Activated T-cell treated with anti-CD3 and anti-CD28 coated beads, Interleukin-2, amount 50 U/mL, for 24 hours (primary cell): ENCODE data around the gene SLC25A25.

Experiments used
- DNase-seq: peaks from one replicate; pipeline ENCODE4 v3.0.0-alpha.2; 2020
- H3K27ac Mint-ChIP-seq: 2 replicates; pipeline ENCODE4 v1.8.0; 2020; ENCODE audit warnings: mild to moderate bottlenecking, mixed read lengths
- H3K27me3 Mint-ChIP-seq: 2 replicates; pipeline ENCODE4 v1.8.0; 2020; ENCODE audit warnings: mixed read lengths
- H3K36me3 Mint-ChIP-seq: 2 replicates; pipeline ENCODE4 v1.8.0; 2020; ENCODE audit warnings: low read depth, mixed read lengths
- H3K4me1 Mint-ChIP-seq: 2 replicates; pipeline ENCODE4 v1.8.0; 2020; ENCODE audit warnings: low read depth, mixed read lengths
- H3K4me3 Mint-ChIP-seq: 2 replicates; pipeline ENCODE4 v1.8.0; 2020; ENCODE audit warnings: mild to moderate bottlenecking, moderate library complexity, mixed read lengths
- H3K9me3 Mint-ChIP-seq: 2 replicates; pipeline ENCODE4 v1.8.0; 2020; ENCODE audit warnings: mixed read lengths

SLC25A25 gene

GRCh38 chr9:128077847-128078503 is 9.9 kb downstream of the SLC25A25 start:
- DNase-seq: no peak
- peaks cover 48% of the 10 kb centered on the region for H3K36me3 Mint-ChIP-seq
- no peak overlapping the region for H3K4me3 Mint-ChIP-seq
- H3K4me1 Mint-ChIP-seq: peaks cover 57% of the 10 kb centered on the region
- H3K9me3 Mint-ChIP-seq: no peaks in the 10 kb centered on the region
- peak overlapping the region; percentile 73 for H3K27ac Mint-ChIP-seq
- no peaks in the 10 kb centered on the region for H3K27me3 Mint-ChIP-seq

GRCh38 chr9:128078504-128079434 is 10.7 kb downstream of the SLC25A25 start:
- Mint-ChIP-seq H3K4me3 (no peak overlapping the region), H3K36me3 (peaks cover 43% of the 10 kb centered on the region), H3K27me3 (no peaks in the 10 kb centered on the region), H3K27ac (peak overlapping the region; percentile 73), H3K9me3 (no peaks in the 10 kb centered on the region), H3K4me1 (peaks cover 54% of the 10 kb centered on the region)
- DNase-seq: no peak

GRCh38 chr9:128080206-128080605 is 12.2 kb downstream of the SLC25A25 start:
- H3K27ac Mint-ChIP-seq: no peak overlapping the region
- no peaks in the 10 kb centered on the region for H3K27me3 Mint-ChIP-seq
- H3K4me1 Mint-ChIP-seq: peaks cover 57% of the 10 kb centered on the region
- H3K36me3 Mint-ChIP-seq: peaks cover 48% of the 10 kb centered on the region
- no peaks in the 10 kb centered on the region for H3K9me3 Mint-ChIP-seq
- no peak for DNase-seq
- no peak overlapping the region for H3K4me3 Mint-ChIP-seq

GRCh38 chr9:128081056-128081455 is 13.0 kb downstream of the SLC25A25 start:
- Mint-ChIP-seq H3K4me3 (no peak overlapping the region), H3K9me3 (no peaks in the 10 kb centered on the region), H3K36me3 (peaks cover 53% of the 10 kb centered on the region), H3K27me3 (no peaks in the 10 kb centered on the region), H3K4me1 (peaks cover 61% of the 10 kb centered on the region), H3K27ac (peak overlapping the region; percentile 63)
- DNase-seq: no peak

- no peaks in the 10 kb centered on the region for H3K9me3 Mint-ChIP-seq
- DNase-seq: no peak
- H3K27me3 Mint-ChIP-seq: no peaks in the 10 kb centered on the region
- no peak overlapping the region for H3K4me3 Mint-ChIP-seq
- peak overlapping the region; percentile 83 for H3K27ac Mint-ChIP-seq
- H3K36me3 Mint-ChIP-seq: peaks cover 47% of the 10 kb centered on the region
- H3K4me1 Mint-ChIP-seq: peaks cover 55% of the 10 kb centered on the region
Measured at GRCh38 chr9:128082151-128082550, 14.1 kb downstream of the SLC25A25 start.

GRCh38 chr9:128084746-128085145 is 16.7 kb downstream of the SLC25A25 start:
- Mint-ChIP-seq H3K4me3 (no peak overlapping the region), H3K27ac (no peak overlapping the region), H3K27me3 (no peaks in the 10 kb centered on the region), H3K36me3 (peaks cover 39% of the 10 kb centered on the region), H3K4me1 (peaks cover 58% of the 10 kb centered on the region), H3K9me3 (no peaks in the 10 kb centered on the region)
- no peak for DNase-seq

- DNase-seq: no peak
- no peaks in the 10 kb centered on the region for H3K27me3 Mint-ChIP-seq
- no peaks in the 10 kb centered on the region for H3K9me3 Mint-ChIP-seq
- H3K36me3 Mint-ChIP-seq: peaks cover 41% of the 10 kb centered on the region
- H3K27ac Mint-ChIP-seq: no peak overlapping the region
- no peak overlapping the region for H3K4me3 Mint-ChIP-seq
- H3K4me1 Mint-ChIP-seq: peaks cover 62% of the 10 kb centered on the region
Measured at GRCh38 chr9:128085943-128086342, 17.9 kb downstream of the SLC25A25 start.

- Mint-ChIP-seq H3K27ac (peak overlapping the region; percentile 62), H3K36me3 (peaks cover 41% of the 10 kb centered on the region), H3K27me3 (no peaks in the 10 kb centered on the region), H3K4me3 (no peak overlapping the region), H3K4me1 (peaks cover 62% of the 10 kb centered on the region), H3K9me3 (no peaks in the 10 kb centered on the region)
- no peak for DNase-seq
Measured at GRCh38 chr9:128087262-128087661, 19.2 kb downstream of the SLC25A25 start.

GRCh38 chr9:128088253-128088945 is 20.4 kb downstream of the SLC25A25 start:
- Mint-ChIP-seq H3K27me3 (no peaks in the 10 kb centered on the region), H3K4me3 (no peak overlapping the region), H3K36me3 (peaks cover 40% of the 10 kb centered on the region), H3K4me1 (peaks cover 69% of the 10 kb centered on the region), H3K27ac (peak overlapping the region; percentile 77), H3K9me3 (no peaks in the 10 kb centered on the region)
- no peak for DNase-seq

GRCh38 chr9:128089299-128089698 is 21.3 kb downstream of the SLC25A25 start:
- Mint-ChIP-seq H3K4me3 (no peak overlapping the region), H3K27ac (peak overlapping the region; percentile 74), H3K4me1 (peaks cover 70% of the 10 kb centered on the region), H3K36me3 (peaks cover 35% of the 10 kb centered on the region), H3K27me3 (no peaks in the 10 kb centered on the region), H3K9me3 (no peaks in the 10 kb centered on the region)
- DNase-seq: no peak

- Mint-ChIP-seq H3K27me3 (no peaks in the 10 kb centered on the region), H3K9me3 (no peaks in the 10 kb centered on the region), H3K4me3 (peak overlapping the region; percentile 12), H3K36me3 (peaks cover 36% of the 10 kb centered on the region), H3K27ac (peak overlapping the region; percentile 38), H3K4me1 (peaks cover 76% of the 10 kb centered on the region)
- DNase-seq: no peak
Measured at GRCh38 chr9:128091144-128091543, 23.1 kb downstream of the SLC25A25 start.

GRCh38 chr9:128091571-128091970 is 23.5 kb downstream of the SLC25A25 start:
- peak overlapping the region; percentile 42 for H3K4me3 Mint-ChIP-seq

GRCh38 chr9:128092199-128092977 is 24.4 kb downstream of the SLC25A25 start:
- peaks cover 85% of the 10 kb centered on the region for H3K4me1 Mint-ChIP-seq
- no peaks in the 10 kb centered on the region for H3K9me3 Mint-ChIP-seq
- H3K27me3 Mint-ChIP-seq: no peaks in the 10 kb centered on the region
- no peak for DNase-seq
- peaks cover 39% of the 10 kb centered on the region for H3K36me3 Mint-ChIP-seq
- no peak overlapping the region for H3K4me3 Mint-ChIP-seq
- peak overlapping the region; percentile 98 for H3K27ac Mint-ChIP-seq

More at GRCh38 chr9:128091571-128091970, 23.5 kb downstream of the SLC25A25 start:
- H3K27ac Mint-ChIP-seq: peak overlapping the region; percentile 98
- H3K4me1 Mint-ChIP-seq: peaks cover 78% of the 10 kb centered on the region
- peaks cover 38% of the 10 kb centered on the region for H3K36me3 Mint-ChIP-seq
- no peaks in the 10 kb centered on the region for H3K27me3 Mint-ChIP-seq
- no peaks in the 10 kb centered on the region for H3K9me3 Mint-ChIP-seq
- DNase-seq: no peak

- H3K4me1 Mint-ChIP-seq: peaks cover 85% of the 10 kb centered on the region
- peak overlapping the region; percentile 70 for H3K4me3 Mint-ChIP-seq
- H3K36me3 Mint-ChIP-seq: peaks cover 35% of the 10 kb centered on the region
Measured at GRCh38 chr9:128093011-128093410, 25.0 kb downstream of the SLC25A25 start.

More at GRCh38 chr9:128093011-128093410, 25.0 kb downstream of the SLC25A25 start:
- H3K9me3 Mint-ChIP-seq: no peaks in the 10 kb centered on the region
- H3K27ac Mint-ChIP-seq: peak overlapping the region; percentile 98
- H3K27me3 Mint-ChIP-seq: no peaks in the 10 kb centered on the region
- no peak for DNase-seq
